HCT116 (cell line): ENCODE measurements around the gene HSP90AB1. TPM values are rescaled to one million over a fixed set of nuclear protein-coding genes. Genes with fewer than 3 reads are reported as not detected.

Experiments used
- ATAC-seq: fragments of 200-7000 bp; cut with Tn5 transposase; 2 replicates; pipeline ENCODE4 v1.9.1; 2020; ENCODE audit warnings: mild to moderate bottlenecking, moderate library complexity
- BruUV-seq: library from RNA; stranded (reverse); fragments of 400-500 nt; replicated peaks from 2 replicates; lab custom pipeline; 2021; lab: Mats Ljungman, UMichigan
- CTCF ChIA-PET: fragments of 300-600 bp; sonication (Branson Sonifier 250); formaldehyde crosslinking; loops from one replicate; lab custom pipeline; 2021; ENCODE audit warnings: antibody characterized with exemption; lab: Charles Lee
- POLR2A ChIA-PET: fragments of 300-600, 350-600 bp; sonication (Branson Sonifier 250); formaldehyde crosslinking; loops from one replicate; lab custom pipeline; 2021; ENCODE audit warnings: antibody characterized with exemption; lab: Charles Lee
- RAD21 ChIA-PET, 2 experiments: fragments of 300-600 bp; sonication (Branson Sonifier 250); formaldehyde crosslinking; loops; one replicate each; lab custom pipeline; 2023; ENCODE audit warnings: low total read pairs in 2 of 2; ENCODE audit not compliant: uncharacterized antibody in 2 of 2, unreplicated experiment in 2 of 2, low non-redundant PET in 1 of 2; lab: Charles Lee
- DNase-seq: peaks from one replicate; pipeline ENCODE4 v3.0.0-alpha.2; 2010; ENCODE audit warnings: low read depth, low spot score
- H2AFZ ChIP-seq: fragments of 200-600 bp; shearing (Covaris generic), sonication (generic); 2 replicates; pipeline ENCODE4 v1.6.1; 2017; ENCODE audit warnings: low read depth, mixed run types, mixed read lengths, antibody characterized with exemption, low read length; ENCODE audit not compliant: poor library complexity, severe bottlenecking
- H3K27ac ChIP-seq: 2 replicates; pipeline ENCODE4 v1.5.1; 2012; ENCODE audit warnings: low read depth, low read length
- H3K27me3 ChIP-seq: fragments of 200-600 bp; sonication (generic); 2 replicates; pipeline ENCODE4 v1.6.1; 2016; ENCODE audit warnings: mixed run types, low read length, mixed read lengths; ENCODE audit not compliant: insufficient read depth
- H3K36me3 ChIP-seq, 2 experiments: fragments of 200-500 bp in 1 of 2; fragments of 200-600 bp in 1 of 2; sonication (Bioruptor generic) in 1 of 2; sonication (generic) in 1 of 2; 2 replicates each; pipeline versions ENCODE4 v1.5.1 to v1.6.1; 2014 to 2016; ENCODE audit warnings: low read length in 2 of 2, inconsistent platforms in 1 of 2, mixed read lengths in 1 of 2, mixed run types in 1 of 2; ENCODE audit not compliant: insufficient read depth in 2 of 2, control insufficient read depth in 1 of 2
- H3K4me1 ChIP-seq, 2 experiments: fragments of 200-600 bp in 1 of 2; sonication (generic) in 1 of 2; 2 replicates each; pipeline versions ENCODE4 v1.5.1 to v1.6.1; 2012 to 2017; ENCODE audit warnings: low read length in 2 of 2, inconsistent platforms in 1 of 2, mild to moderate bottlenecking in 1 of 2, mixed read lengths in 1 of 2, mixed run types in 1 of 2, moderate library complexity in 1 of 2; ENCODE audit not compliant: insufficient read depth in 2 of 2, control insufficient read depth in 1 of 2
- H3K4me2 ChIP-seq: fragments of 200-600 bp; sonication (generic); 2 replicates; pipeline ENCODE4 v1.6.1; 2017; ENCODE audit warnings: mixed run types, low read length, mixed read lengths
- H3K4me3 ChIP-seq, 2 experiments: fragments of 200-600 bp in 1 of 2; sonication (generic) in 1 of 2; replicated peaks in 1 of 2; 2 replicates each; pipeline ENCODE4 v1.5.1; 2011 to 2016; ENCODE audit warnings: low read length in 2 of 2, control low read depth in 1 of 2, low read depth in 1 of 2, mild to moderate bottlenecking in 1 of 2, mixed read lengths in 1 of 2, mixed run types in 1 of 2
- H3K79me2 ChIP-seq: fragments of 200-600 bp; sonication (generic); 2 replicates; pipeline ENCODE4 v1.6.1; 2017; ENCODE audit warnings: mild to moderate bottlenecking, mixed run types, low read length, moderate library complexity, mixed read lengths; ENCODE audit not compliant: insufficient read depth
- H3K9ac ChIP-seq: fragments of 200-600 bp; sonication (generic); 2 replicates; pipeline ENCODE4 v1.6.1; 2016; ENCODE audit warnings: low read length, mixed read lengths
- H3K9me2 ChIP-seq: fragments of 200-600 bp; sonication (generic), shearing (Covaris generic); 2 replicates; pipeline ENCODE4 v1.6.1; 2017; ENCODE audit warnings: mixed run types, mild to moderate bottlenecking, moderate library complexity; ENCODE audit not compliant: insufficient read depth
- H3K9me3 ChIP-seq, 2 experiments: fragments of 200-500 bp in 1 of 2; fragments of 200-600 bp in 1 of 2; sonication (Bioruptor generic) in 1 of 2; sonication (generic) in 1 of 2; 2 replicates each; pipeline ENCODE4 v1.6.1; 2014 to 2017; ENCODE audit warnings: low read length in 2 of 2, mixed read lengths in 2 of 2, inconsistent platforms in 1 of 2, low read depth in 1 of 2, mild to moderate bottlenecking in 1 of 2, mixed run types in 1 of 2, moderate library complexity in 1 of 2; ENCODE audit not compliant: control insufficient read depth in 1 of 2, insufficient read depth in 1 of 2
- H4K20me1 ChIP-seq: fragments of 200-600 bp; sonication (generic), shearing (Covaris generic); 2 replicates; pipeline ENCODE4 v1.6.1; 2017; ENCODE audit warnings: mixed run types, mild to moderate bottlenecking, moderate library complexity; ENCODE audit not compliant: insufficient read depth
- ATF3 ChIP-seq: IDR thresholded peaks from 2 replicates; pipeline ENCODE4 v1.6.1; 2012
- CBX3 ChIP-seq: IDR thresholded peaks from 2 replicates; pipeline ENCODE4 v1.6.1; 2012; ENCODE audit warnings: low read depth
- EGR1 ChIP-seq: IDR thresholded peaks from 2 replicates; pipeline ENCODE4 v1.6.1; 2012; ENCODE audit warnings: low read depth
- EZH2phosphoT487 ChIP-seq: fragments of 200-600 bp; IDR thresholded peaks from 2 replicates; pipeline ENCODE4 v1.6.1; 2018; ENCODE audit warnings: antibody characterized with exemption, borderline replicate concordance
- FOSL1 ChIP-seq: IDR thresholded peaks from 2 replicates; pipeline ENCODE4 v1.6.1; 2012; ENCODE audit warnings: low read depth
- RAD21 ChIP-seq: IDR thresholded peaks from 2 replicates; pipeline ENCODE4 v1.6.1; 2012; ENCODE audit warnings: low read depth, mild to moderate bottlenecking
- REST ChIP-seq: IDR thresholded peaks from 2 replicates; pipeline ENCODE4 v1.6.1; 2012; ENCODE audit warnings: low read depth
- SIN3A ChIP-seq: IDR thresholded peaks from 2 replicates; pipeline ENCODE4 v1.6.1; 2012; ENCODE audit warnings: low read depth
- SP1 ChIP-seq: IDR thresholded peaks from 2 replicates; pipeline ENCODE4 v1.6.1; 2012; ENCODE audit warnings: low read depth
- TCF7L2 ChIP-seq: IDR thresholded peaks from 2 replicates; pipeline ENCODE4 v1.7.0; 2011; ENCODE audit warnings: borderline replicate concordance, inconsistent platforms; ENCODE audit not compliant: insufficient read depth, insufficient read length; ENCODE audit errors: extremely low read depth
- YY1 ChIP-seq: IDR thresholded peaks from 2 replicates; pipeline ENCODE4 v1.6.1; 2011; ENCODE audit warnings: low read length, low read depth, moderate library complexity, mild to moderate bottlenecking; ENCODE audit not compliant: insufficient replicate concordance; ENCODE audit errors: extremely low read depth
- ZBTB33 ChIP-seq: IDR thresholded peaks from 2 replicates; pipeline ENCODE4 v1.6.1; 2011; ENCODE audit warnings: mild to moderate bottlenecking, low read length, moderate library complexity; ENCODE audit not compliant: insufficient replicate concordance; ENCODE audit errors: extremely low read depth
- ZFX ChIP-seq: fragments of 450-650 bp; IDR thresholded peaks from 2 replicates; pipeline ENCODE4 v1.6.1; 2017
- intact Hi-C: fragments of 100-400 bp; cut with micrococcal nuclease; formaldehyde crosslinking; loops from 2 replicates; pipeline ENCODE4 v1.10.0; 2022
- total RNA-seq: library from RNA; stranded (reverse); gene quantifications from one replicate; pipeline ENCODE4 v1.2.1, GENCODE V29; 2021; ENCODE audit not compliant: unreplicated experiment

HSP90AB1 gene
- total RNA-seq, 1 experiment from 2014 or later: 2,554 TPM

- H3K9me3 ChIP-seq: no peaks in the 10 kb centered on the region
- no peak overlapping the region for H3K4me2 ChIP-seq
- H3K4me1 ChIP-seq: peaks cover 6 to 12% of the 10 kb centered on the region in 2 experiments
- ChIA-PET CTCF (interaction anchor here (1.3 to 1.8 kb wide), 3 partner anchors 9 to 35 kb away, joined by 4 to 7 read pairs (median 6); partner anchors contain the start of gene AARS2), RAD21 (no interaction called here), POLR2A (no interaction called here)
- H3K27ac ChIP-seq: no peak overlapping the region
- no peak overlapping the region for H3K4me3 ChIP-seq
- TF ChIP-seq REST (no peak), SP1 (no peak), FOSL1 (no peak), ZFX (no peak), CBX3 (no peak), ZBTB33 (no peak), EGR1 (no peak), SIN3A (no peak), RAD21 (no peak), ATF3 (no peak), YY1 (no peak), EZH2phosphoT487 (no peak), TCF7L2 (no peak)
- H3K9me2 ChIP-seq: no peaks in the 10 kb centered on the region
- no peaks in the 10 kb centered on the region for H3K79me2 ChIP-seq
- H3K36me3 ChIP-seq: no peaks in the 10 kb centered on the region
- H3K9ac ChIP-seq: no peak overlapping the region
- no peak for DNase-seq
- no peak for ATAC-seq
- H3K27me3 ChIP-seq: peaks cover 3% of the 10 kb centered on the region
- no peak overlapping the region for H2AFZ ChIP-seq
- no peaks in the 10 kb centered on the region for H4K20me1 ChIP-seq
- no TSS peak for BruUV-seq
- intact Hi-C loops: no loop called here
Measured at GRCh38 chr6:44278315-44278714, 31.4 kb downstream of the HSP90AB1 start.
